H9 (cell line): Measurements from ENCODE around the gene COLQ. TPM values are rescaled to one million over a fixed set of nuclear protein-coding genes. Genes with fewer than 3 reads are reported as not detected.

Experiments
- DNase-seq: peaks from one replicate; pipeline ENCODE4 v3.0.0-alpha.2; 2017
- H2AFZ ChIP-seq: one replicate; pipeline ENCODE4 v1.6.1; 2013; ENCODE audit warnings: mild to moderate bottlenecking, low read length, control low read depth, moderate library complexity
- H2AK5ac ChIP-seq: 2 replicates; pipeline ENCODE4 v1.6.1; 2013; ENCODE audit warnings: low read length, control low read depth, mixed read lengths; ENCODE audit not compliant: insufficient read length
- H2BK120ac ChIP-seq: one replicate; pipeline ENCODE4 v1.6.1; 2013; ENCODE audit warnings: low read depth, mild to moderate bottlenecking, low read length, control low read depth, inconsistent platforms; ENCODE audit not compliant: poor library complexity, severe bottlenecking
- H2BK12ac ChIP-seq: 2 replicates; pipeline ENCODE4 v1.6.1; 2013; ENCODE audit warnings: low read length, control low read depth, mixed read lengths, low read depth; ENCODE audit not compliant: insufficient read length
- H2BK15ac ChIP-seq: 2 replicates; pipeline ENCODE4 v1.6.1; 2013; ENCODE audit warnings: low read depth, low read length, control low read depth
- H2BK20ac ChIP-seq: one replicate; pipeline ENCODE4 v1.6.1; 2013; ENCODE audit warnings: low read depth, mild to moderate bottlenecking, low read length, control low read depth, inconsistent platforms; ENCODE audit not compliant: poor library complexity, severe bottlenecking
- H2BK5ac ChIP-seq: 2 replicates; pipeline ENCODE4 v1.6.1; 2013; ENCODE audit warnings: low read length, control low read depth, mixed read lengths; ENCODE audit not compliant: insufficient read length
- H3K14ac ChIP-seq: 2 replicates; pipeline ENCODE4 v1.6.1; 2013; ENCODE audit warnings: low read length, control low read depth; ENCODE audit not compliant: insufficient read depth
- H3K18ac ChIP-seq: 2 replicates; pipeline ENCODE4 v1.6.1; 2013; ENCODE audit warnings: low read depth, mild to moderate bottlenecking, mixed read lengths, low read length, control low read depth; ENCODE audit not compliant: insufficient read length
- H3K23ac ChIP-seq: 2 replicates; pipeline ENCODE4 v1.6.1; 2013; ENCODE audit warnings: low read length, control low read depth, mixed read lengths, low read depth; ENCODE audit not compliant: insufficient read length
- H3K23me2 ChIP-seq: 2 replicates; pipeline ENCODE4 v1.6.1; 2013; ENCODE audit warnings: low read depth, mild to moderate bottlenecking, mixed read lengths, low read length, control low read depth; ENCODE audit not compliant: insufficient read length, poor library complexity, severe bottlenecking
- H3K27ac ChIP-seq: 2 replicates; pipeline ENCODE4 v1.5.1; 2013; ENCODE audit warnings: low read length, control low read depth, mixed read lengths, low read depth; ENCODE audit not compliant: insufficient read length
- H3K27me3 ChIP-seq: 2 replicates; pipeline ENCODE4 v1.6.1; 2013; ENCODE audit warnings: low read length, control low read depth, inconsistent platforms; ENCODE audit not compliant: insufficient read depth
- H3K4ac ChIP-seq: 2 replicates; pipeline ENCODE4 v1.6.1; 2013; ENCODE audit warnings: low read depth, mild to moderate bottlenecking, control low read depth, inconsistent platforms, low read length, moderate library complexity
- H3K4me1 ChIP-seq: 2 replicates; pipeline ENCODE4 v1.6.1; 2013; ENCODE audit warnings: low read length, control low read depth, inconsistent platforms; ENCODE audit not compliant: insufficient read depth
- H3K4me2 ChIP-seq: 2 replicates; pipeline ENCODE4 v1.6.1; 2013; ENCODE audit warnings: low read length, control low read depth, mixed read lengths; ENCODE audit not compliant: insufficient read length, insufficient read depth
- H3K56ac ChIP-seq: 2 replicates; pipeline ENCODE4 v1.6.1; 2013; ENCODE audit warnings: low read depth, mild to moderate bottlenecking, mixed read lengths, low read length, control low read depth; ENCODE audit not compliant: insufficient read length
- H3K79me1 ChIP-seq: 2 replicates; pipeline ENCODE4 v1.6.1; 2013; ENCODE audit warnings: low read depth, mild to moderate bottlenecking, moderate library complexity, low read length, control low read depth, inconsistent platforms; ENCODE audit not compliant: insufficient read depth, poor library complexity, severe bottlenecking
- H3K79me2 ChIP-seq: 2 replicates; pipeline ENCODE4 v1.6.1; 2013; ENCODE audit warnings: low read length, control low read depth, inconsistent platforms; ENCODE audit not compliant: insufficient read depth
- H3K9ac ChIP-seq: 2 replicates; pipeline ENCODE4 v1.6.1; 2013; ENCODE audit warnings: low read length, control low read depth, mixed read lengths; ENCODE audit not compliant: insufficient read length; ENCODE audit errors: extremely low read depth
- H3K9me3 ChIP-seq: one replicate; pipeline ENCODE4 v1.6.1; 2013; ENCODE audit warnings: low read depth, low read length, inconsistent platforms; ENCODE audit not compliant: control insufficient read depth
- H3T11ph ChIP-seq: one replicate; pipeline ENCODE4 v1.6.1; 2013; ENCODE audit warnings: mild to moderate bottlenecking, low read length, control low read depth, inconsistent platforms
- H4K20me1 ChIP-seq: one replicate; pipeline ENCODE4 v1.6.1; 2013; ENCODE audit not compliant: control insufficient read depth, insufficient read length, insufficient read depth
- H4K5ac ChIP-seq: 2 replicates; pipeline ENCODE4 v1.6.1; 2013; ENCODE audit warnings: low read depth, mild to moderate bottlenecking, mixed read lengths, low read length, control low read depth; ENCODE audit not compliant: insufficient read length
- H4K8ac ChIP-seq: replicated peaks from 2 replicates; pipeline ENCODE4 v1.6.1; 2013; ENCODE audit warnings: low read length, control low read depth, mixed read lengths, low read depth; ENCODE audit not compliant: insufficient read length
- H4K91ac ChIP-seq: 2 replicates; pipeline ENCODE4 v1.6.1; 2013; ENCODE audit warnings: low read depth, mild to moderate bottlenecking, moderate library complexity, mixed read lengths, low read length, control low read depth; ENCODE audit not compliant: insufficient read length
- H3K27ac Mint-ChIP-seq, 3 experiments: 2 replicates in 2 of 3; 3 replicates in 1 of 3; pipeline ENCODE4 v1.8.0; 2020 to 2021; ENCODE audit warnings: mixed read lengths in 3 of 3, mild to moderate bottlenecking in 1 of 3, moderate library complexity in 1 of 3
- H3K27me3 Mint-ChIP-seq: 2 replicates; pipeline ENCODE4 v1.8.0; 2021; ENCODE audit warnings: low read depth, mild to moderate bottlenecking, moderate library complexity, mixed read lengths
- H3K36me3 Mint-ChIP-seq, 3 experiments: 2 replicates in 2 of 3; 3 replicates in 1 of 3; pipeline ENCODE4 v1.8.0; 2020 to 2021; ENCODE audit warnings: low read depth in 3 of 3, mixed read lengths in 3 of 3; ENCODE audit not compliant: insufficient read depth in 1 of 3
- H3K4me1 Mint-ChIP-seq, 2 experiments: 2 replicates each; pipeline ENCODE4 v1.8.0; 2020; ENCODE audit warnings: mixed read lengths in 2 of 2
- H3K4me3 Mint-ChIP-seq, 2 experiments: 2 replicates in 1 of 2; 3 replicates in 1 of 2; pipeline ENCODE4 v1.8.0; 2020 to 2021; ENCODE audit warnings: mild to moderate bottlenecking in 2 of 2, mixed read lengths in 2 of 2, moderate library complexity in 1 of 2
- H3K9me3 Mint-ChIP-seq, 2 experiments: 2 replicates in 1 of 2; 3 replicates in 1 of 2; pipeline ENCODE4 v1.8.0; 2020; ENCODE audit warnings: mild to moderate bottlenecking in 2 of 2, mixed read lengths in 2 of 2, moderate library complexity in 1 of 2
- CTCF ChIP-seq: fragments of 200-600 bp; sonication (generic); conservative IDR thresholded peaks from 3 replicates; pipeline ENCODE4 v1.8.0; 2021; ENCODE audit warnings: antibody characterized with exemption, mild to moderate bottlenecking
- WGBS: extraction: QIAGEN DNeasy Blood & Tissue Kit; methylation state at CpG from one replicate; pipeline ENCODE4 v1.1.7; 2013; ENCODE audit warnings: missing lambda C conversion rate, low lambda C conversion rate, mixed read lengths; ENCODE audit not compliant: insufficient read length; ENCODE audit errors: extremely low coverage; 5-methylcytosine and 5-hydroxymethylcytosine counted together
- total RNA-seq: library from RNA; stranded (reverse); gene quantifications from 2 replicates; pipeline ENCODE4 v1.2.1, GENCODE V29; 2021

Gene COLQ
- total RNA-seq, 1 experiment from 2014 or later = 0.61 TPM

GRCh38 chr3:15478640-15478979, 42.9 kb downstream of the COLQ start:
- no peaks in the 10 kb centered on the region for H3K79me1 ChIP-seq
- H4K20me1 ChIP-seq = no peaks in the 10 kb centered on the region
- H2BK15ac ChIP-seq = no peak overlapping the region
- no peak overlapping the region for H2AK5ac ChIP-seq
- Mint-ChIP-seq H3K4me3 (no peak overlapping the region), H3K9me3 (peaks cover 0 to 4% of the 10 kb centered on the region in 2 experiments; a peak in 1 of 5 replicates), H3K27ac (no peak overlapping the region), H3K27me3 (peaks cover 19% of the 10 kb centered on the region), H3K36me3 (no peaks in the 10 kb centered on the region), H3K4me1 (peaks cover 4 to 5% of the 10 kb centered on the region in 2 experiments)
- H3K9me3 ChIP-seq = no peaks in the 10 kb centered on the region
- H4K5ac ChIP-seq = no peak overlapping the region
- H3K23me2 ChIP-seq = no peaks in the 10 kb centered on the region
- TF ChIP-seq CTCF = no peak
- no peaks in the 10 kb centered on the region for H3K27me3 ChIP-seq
- no peak overlapping the region for H3K18ac ChIP-seq
- H3K79me2 ChIP-seq = no peaks in the 10 kb centered on the region
- no peak overlapping the region for H4K8ac ChIP-seq
- no CpG with 5 or more reads among the region's 5 CpGs for WGBS
- H2BK12ac ChIP-seq = no peak overlapping the region
- H3K4ac ChIP-seq = no peak overlapping the region
- H4K91ac ChIP-seq = no peak overlapping the region
- no peaks in the 10 kb centered on the region for H3K4me1 ChIP-seq
- no peak overlapping the region for H3K56ac ChIP-seq
- H3K27ac ChIP-seq = no peak overlapping the region
- H2BK5ac ChIP-seq = no peak overlapping the region
- no peak overlapping the region for H2BK20ac ChIP-seq
- no peak overlapping the region for H3K9ac ChIP-seq
- H3K23ac ChIP-seq = no peak overlapping the region
- no peak overlapping the region for H2BK120ac ChIP-seq
- no peak overlapping the region for H3K14ac ChIP-seq
- H3T11ph ChIP-seq = no peak overlapping the region
- no peak overlapping the region for H3K4me2 ChIP-seq
- no peak overlapping the region for H2AFZ ChIP-seq
- no peak for DNase-seq
